OCI-LY7 (cell line): ENCODE data around the gene DENND4A. TPM values are rescaled to one million over a fixed set of nuclear protein-coding genes. Genes with fewer than 3 reads are reported as not detected.
A peak's percentile ranks its signal among the peaks of the same experiment; 100 is the strongest.

Experiments used
- BruUV-seq: library from RNA; stranded (reverse); fragments of 400-500 nt; replicated peaks from 2 replicates; lab custom pipeline; 2021; lab: Mats Ljungman, UMichigan
- CTCF ChIA-PET: fragments of 300-600 bp; sonication (Branson Sonifier 250); formaldehyde crosslinking; loops from one replicate; lab custom pipeline; 2022; ENCODE audit warnings: antibody characterized with exemption; ENCODE audit not compliant: unreplicated experiment; lab: Charles Lee
- POLR2A ChIA-PET: fragments of 300-600 bp; sonication (Branson Sonifier 250); formaldehyde crosslinking; loops from one replicate; lab custom pipeline; 2022; ENCODE audit warnings: antibody characterized with exemption; lab: Charles Lee
- DNase-seq: peaks from one replicate; pipeline ENCODE4 v3.0.0-alpha.2; 2015; ENCODE audit warnings: low spot score
- H2AFZ ChIP-seq: fragments of 200-600 bp; sonication (generic), shearing (Covaris generic); 2 replicates; pipeline ENCODE4 v1.6.1; 2014; ENCODE audit warnings: mild to moderate bottlenecking, antibody characterized with exemption, low read length, moderate library complexity
- H3K27ac ChIP-seq: fragments of 200-600 bp; sonication (generic); 2 replicates; pipeline ENCODE4 v1.5.1; 2014; ENCODE audit warnings: mixed run types, low read depth, mild to moderate bottlenecking, moderate library complexity, low read length, inconsistent platforms; ENCODE audit not compliant: poor library complexity, severe bottlenecking
- H3K36me3 ChIP-seq: fragments of 200-600 bp; sonication (generic); 2 replicates; pipeline ENCODE4 v1.6.1; 2014; ENCODE audit warnings: mild to moderate bottlenecking, antibody characterized with exemption, low read length, moderate library complexity, mixed read lengths; ENCODE audit not compliant: insufficient read depth
- H3K4me1 ChIP-seq: fragments of 200-600 bp; sonication (generic); 2 replicates; pipeline ENCODE4 v1.5.1; 2014; ENCODE audit warnings: mild to moderate bottlenecking, low read length; ENCODE audit not compliant: insufficient read depth, poor library complexity, severe bottlenecking
- H3K4me2 ChIP-seq: fragments of 200-600 bp; sonication (generic); 2 replicates; pipeline ENCODE4 v1.6.1; 2014; ENCODE audit warnings: mild to moderate bottlenecking, low read length
- H3K4me3 ChIP-seq: fragments of 200-600 bp; sonication (generic); 2 replicates; pipeline ENCODE4 v1.5.1; 2014; ENCODE audit warnings: mild to moderate bottlenecking, low read depth, low read length; ENCODE audit not compliant: poor library complexity, severe bottlenecking
- H3K79me2 ChIP-seq: fragments of 200-600 bp; sonication (generic); 2 replicates; pipeline ENCODE4 v1.6.1; 2016; ENCODE audit warnings: low read depth, mild to moderate bottlenecking, low read length, moderate library complexity, mixed read lengths; ENCODE audit not compliant: insufficient read depth
- H3K9me2 ChIP-seq: fragments of 200-600 bp; sonication (generic); 2 replicates; pipeline ENCODE4 v1.6.1; 2016; ENCODE audit warnings: mild to moderate bottlenecking, low read length, mixed read lengths; ENCODE audit not compliant: insufficient read depth
- H3K9me3 ChIP-seq: fragments of 200-600 bp; sonication (generic); 2 replicates; pipeline ENCODE4 v1.6.1; 2014; ENCODE audit warnings: mild to moderate bottlenecking, mixed run types, low read length, mixed read lengths
- H4K20me1 ChIP-seq: fragments of 200-600 bp; sonication (generic); 2 replicates; pipeline ENCODE4 v1.6.1; 2014; ENCODE audit warnings: mild to moderate bottlenecking, antibody characterized with exemption, low read length, moderate library complexity, mixed read lengths; ENCODE audit not compliant: insufficient read depth
- EZH2phosphoT487 ChIP-seq: fragments of 200-600 bp; sonication (generic); IDR thresholded peaks from 2 replicates; pipeline ENCODE4 v1.6.1; 2018; ENCODE audit warnings: low read depth, borderline replicate concordance, mild to moderate bottlenecking, mixed run types, antibody characterized with exemption, low read length, moderate library complexity, mixed read lengths
- intact Hi-C: fragments of 100-400 bp; cut with micrococcal nuclease; formaldehyde crosslinking; loops from one replicate; pipeline ENCODE4 v1.10.0; 2022; ENCODE audit not compliant: unreplicated experiment
- total RNA-seq, 2 experiments: library from RNA; depleted of rRNA in 1 of 2; stranded (reverse); fragments of >200 nt in 1 of 2; shearing (Covaris generic) in 1 of 2; gene quantifications; 2 replicates each; pipeline ENCODE4 v1.2.3, GENCODE V29; 2014 to 2022
- TF ChIP-seq, protein P1 (sequence below): fragments of 200-600 bp; sonication (generic); conservative IDR thresholded peaks from 2 replicates; pipeline ENCODE4 v1.5.1; 2014; ENCODE audit warnings: mild to moderate bottlenecking, antibody characterized with exemption, low read length, moderate library complexity, mixed read lengths

The DENND4A gene
- total RNA-seq, 2 experiments from 2014 or later = 42.7 to 86.5 TPM

DNA sequence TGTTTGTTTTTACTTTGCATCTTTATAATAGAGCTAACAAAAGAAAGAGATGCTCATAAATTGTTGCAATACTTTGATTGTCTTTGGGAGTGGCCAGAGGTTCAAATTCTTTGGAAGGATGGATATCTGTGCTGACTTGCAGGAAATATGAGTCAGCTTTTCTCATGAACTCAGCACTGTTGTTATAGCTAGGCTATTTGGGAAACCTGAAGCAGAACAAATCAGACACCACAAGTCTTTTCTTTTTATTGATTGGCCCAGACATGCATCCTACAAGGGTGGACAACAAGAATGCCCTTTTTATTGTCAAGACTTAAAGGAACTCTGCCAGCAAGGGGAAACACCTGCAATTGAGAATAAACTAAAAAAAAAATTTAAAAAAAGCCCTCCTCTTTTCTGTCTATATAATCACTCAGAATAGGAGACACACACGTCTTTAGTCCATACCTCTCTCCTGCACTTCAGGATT, 4.6 kb upstream of the DENND4A start:
- Histone ChIP-seq H3K36me3 (no peaks in the 10 kb centered on the region), H3K79me2 (peaks cover 17% of the 10 kb centered on the region; the same call in 1 of the 2 replicates), H3K4me2 (0 out of 2 replicates have a peak overlapping the region, but pooled peaks have one; percentile 9), H3K27ac (no peak overlapping the region), H4K20me1 (no peaks in the 10 kb centered on the region), H3K4me1 (peaks cover 45% of the 10 kb centered on the region), H3K9me2 (no peaks in the 10 kb centered on the region), H3K4me3 (no peak overlapping the region), H3K9me3 (no peaks in the 10 kb centered on the region), H2AFZ (0 out of 2 replicates have a peak overlapping the region, but pooled peaks have one; percentile 32)
- DNase-seq = no peak
- TF ChIP-seq, protein P1, sequence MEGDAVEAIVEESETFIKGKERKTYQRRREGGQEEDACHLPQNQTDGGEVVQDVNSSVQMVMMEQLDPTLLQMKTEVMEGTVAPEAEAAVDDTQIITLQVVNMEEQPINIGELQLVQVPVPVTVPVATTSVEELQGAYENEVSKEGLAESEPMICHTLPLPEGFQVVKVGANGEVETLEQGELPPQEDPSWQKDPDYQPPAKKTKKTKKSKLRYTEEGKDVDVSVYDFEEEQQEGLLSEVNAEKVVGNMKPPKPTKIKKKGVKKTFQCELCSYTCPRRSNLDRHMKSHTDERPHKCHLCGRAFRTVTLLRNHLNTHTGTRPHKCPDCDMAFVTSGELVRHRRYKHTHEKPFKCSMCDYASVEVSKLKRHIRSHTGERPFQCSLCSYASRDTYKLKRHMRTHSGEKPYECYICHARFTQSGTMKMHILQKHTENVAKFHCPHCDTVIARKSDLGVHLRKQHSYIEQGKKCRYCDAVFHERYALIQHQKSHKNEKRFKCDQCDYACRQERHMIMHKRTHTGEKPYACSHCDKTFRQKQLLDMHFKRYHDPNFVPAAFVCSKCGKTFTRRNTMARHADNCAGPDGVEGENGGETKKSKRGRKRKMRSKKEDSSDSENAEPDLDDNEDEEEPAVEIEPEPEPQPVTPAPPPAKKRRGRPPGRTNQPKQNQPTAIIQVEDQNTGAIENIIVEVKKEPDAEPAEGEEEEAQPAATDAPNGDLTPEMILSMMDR = no peak
- TF ChIP-seq EZH2phosphoT487 = no peak
- POLR2A ChIA-PET = interaction anchor here (0.6 to 1.2 kb wide), 5 partner anchors 10 to 611 kb away, joined by 3 to 5 read pairs (median 3); partner anchors contain the start of gene CLPX
- CTCF ChIA-PET = no interaction called here
- intact Hi-C loops = no loop called here
- no TSS peak for BruUV-seq

DNA sequence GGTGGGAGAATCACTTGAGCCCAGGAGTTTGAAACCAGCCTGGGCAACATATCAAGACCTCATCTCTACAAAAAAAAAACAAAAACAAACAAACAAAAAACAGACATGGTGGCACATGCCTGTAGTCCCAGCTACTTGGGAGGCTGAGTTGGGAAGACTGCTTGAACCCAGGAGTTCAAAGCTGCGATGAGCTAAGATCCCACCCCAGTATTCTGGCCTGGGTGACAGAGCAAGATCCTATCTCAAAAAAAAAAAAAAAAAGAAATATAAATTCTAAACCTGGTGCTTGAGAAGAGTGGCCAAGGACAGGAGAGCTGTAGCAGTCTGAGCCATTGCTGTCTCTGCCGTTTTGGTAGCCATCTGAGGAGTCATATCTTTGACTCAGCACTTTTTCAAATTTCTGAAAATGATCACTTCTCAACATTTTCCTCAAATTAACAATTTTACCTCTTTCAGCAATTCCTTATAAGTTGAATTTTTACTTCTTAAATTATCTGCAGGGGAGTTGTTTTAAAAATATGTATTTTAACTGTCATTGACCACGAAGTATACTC, 3.6 kb upstream of the DENND4A start:
- H3K27ac ChIP-seq = no peak overlapping the region
- POLR2A ChIA-PET = interaction anchor here (1.2 to 2.6 kb wide), 2 partner anchors 8 to 10 kb away, joined by 3 to 11 read pairs; no protein-coding TSS in a partner anchor
- no peaks in the 10 kb centered on the region for H4K20me1 ChIP-seq
- H3K9me2 ChIP-seq = no peaks in the 10 kb centered on the region
- CTCF ChIA-PET = no interaction called here
- intact Hi-C loops = no loop called here
- TF ChIP-seq EZH2phosphoT487 = no peak
- no peak overlapping the region for H3K4me2 ChIP-seq
- BruUV-seq = no TSS peak
- DNase-seq = no peak
- H3K4me3 ChIP-seq = no peak overlapping the region
- H3K79me2 ChIP-seq = peaks cover 26% of the 10 kb centered on the region
- H3K9me3 ChIP-seq = no peaks in the 10 kb centered on the region
- H3K36me3 ChIP-seq = no peaks in the 10 kb centered on the region
- peak overlapping the region; percentile 32; the same call in 1 of the 2 replicates for H2AFZ ChIP-seq
- H3K4me1 ChIP-seq = peaks cover 36% of the 10 kb centered on the region

DNA sequence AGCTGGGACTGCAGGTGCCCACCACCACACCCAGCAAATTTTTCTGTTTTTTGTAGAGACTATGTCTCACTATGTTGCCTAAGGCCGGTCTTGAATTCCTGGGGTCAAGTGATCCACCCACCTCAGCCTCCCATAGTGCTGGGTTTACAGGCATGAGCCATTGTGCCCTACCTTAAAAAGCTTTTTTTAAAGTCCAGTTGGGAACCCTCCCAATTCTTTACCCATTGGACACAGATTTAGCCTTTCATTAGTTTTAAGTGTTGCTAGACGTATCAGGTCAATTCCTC, 1.7 kb upstream of the DENND4A start:
- no TSS peak for BruUV-seq
- no peak for DNase-seq
- ChIA-PET POLR2A (interaction anchor here (1.1 to 3.2 kb wide), 4 partner anchors 10 to 25 kb away, joined by 3 to 18 read pairs (median 7); no protein-coding TSS in a partner anchor), CTCF (no interaction called here)
- peak overlapping the region; percentile 76 for H3K4me3 ChIP-seq
- TF ChIP-seq EZH2phosphoT487 = no peak
- TF ChIP-seq, protein P1 = no peak
- no peaks in the 10 kb centered on the region for H3K36me3 ChIP-seq
- no peaks in the 10 kb centered on the region for H4K20me1 ChIP-seq
- H3K9me3 ChIP-seq = no peaks in the 10 kb centered on the region
- intact Hi-C loops = loop anchor here (2.0 kb wide), 1 partner anchor 75 kb away; the partner anchor contains the start of gene RAB11A
- H3K79me2 ChIP-seq = peaks cover 46% of the 10 kb centered on the region
- H3K4me2 ChIP-seq = peak overlapping the region; percentile 82
- H2AFZ ChIP-seq = no peak overlapping the region
- no peaks in the 10 kb centered on the region for H3K9me2 ChIP-seq
- H3K27ac ChIP-seq = peak overlapping the region; percentile 83
- peaks cover 45% of the 10 kb centered on the region for H3K4me1 ChIP-seq
